Renal cortical epithelial cell (primary cell): ENCODE measurements around the gene ESYT3. TPM values are rescaled to one million over a fixed set of nuclear protein-coding genes. Genes with fewer than 3 reads are reported as not detected.
"Not testable (repeated sequence)": the region's sequence is repeated elsewhere in the genome, so short reads cannot be mapped to it uniquely, and the experiment has no call there.

Experiments used
- DNase-seq: peaks from one replicate; pipeline ENCODE4 v3.0.0-alpha.2; 2011; ENCODE audit warnings: low read depth
- total RNA-seq: library from RNA; depleted of rRNA; stranded (reverse); fragments of >200 nt; gene quantifications from 2 replicates; pipeline ENCODE4 v1.2.3, GENCODE V29; 2014

Gene ESYT3
- total RNA-seq, 1 donor from 2014 or later, result 2.3 TPM

- DNase-seq, result peak; percentile 33
These were observed 21.4 kb upstream of the ESYT3 start for GRCh38 chr3:138412821-138413551.

- not testable (repeated sequence) for DNase-seq
These were observed 18.2 kb upstream of the ESYT3 start for GRCh38 chr3:138416236-138416635.

- peak; percentile 69 for DNase-seq
These were observed 16.8 kb upstream of the ESYT3 start for GRCh38 chr3:138417559-138417982.

- no peak for DNase-seq
These were observed 15.7 kb upstream of the ESYT3 start for GRCh38 chr3:138418601-138419206.

- DNase-seq, result no peak
These were observed 11.1 kb upstream of the ESYT3 start for GRCh38 chr3:138423316-138423715.

- no peak for DNase-seq
These were observed 10.1 kb upstream of the ESYT3 start for GRCh38 chr3:138424323-138424722.

- peak; percentile 26 for DNase-seq
These were observed 8.2 kb upstream of the ESYT3 start for GRCh38 chr3:138426211-138426610.

GRCh38 chr3:138426754-138427153 is 7.7 kb upstream of the ESYT3 start:
- not testable (repeated sequence) for DNase-seq

- no peak for DNase-seq
These were observed 4.8 kb upstream of the ESYT3 start for GRCh38 chr3:138429665-138430064.

- DNase-seq, result no peak
These were observed 1.7 kb upstream of the ESYT3 start for GRCh38 chr3:138432576-138433240.

- no peak for DNase-seq
These were observed 532 bp upstream of the ESYT3 start for GRCh38 chr3:138433892-138434275.

GRCh38 chr3:138434875-138435772 is 708 bp downstream of the ESYT3 start:
- no peak for DNase-seq

- no peak for DNase-seq
These were observed 1.4 kb downstream of the ESYT3 start for GRCh38 chr3:138435840-138436239.

GRCh38 chr3:138437281-138437680 is 2.9 kb downstream of the ESYT3 start:
- no peak for DNase-seq

- DNase-seq, result no peak
These were observed 4.5 kb downstream of the ESYT3 start for GRCh38 chr3:138438896-138439295.

- DNase-seq, result no peak
These were observed 5.2 kb downstream of the ESYT3 start for GRCh38 chr3:138439646-138440045.

- peak; percentile 39 for DNase-seq
These were observed 5.7 kb downstream of the ESYT3 start for GRCh38 chr3:138440121-138440521.

GRCh38 chr3:138440596-138440995 is 6.2 kb downstream of the ESYT3 start:
- DNase-seq, result no peak

- DNase-seq, result no peak
These were observed 6.8 kb downstream of the ESYT3 start for GRCh38 chr3:138441256-138441655.

- DNase-seq, result peak; percentile 42
These were observed 7.3 kb downstream of the ESYT3 start for GRCh38 chr3:138441742-138442141.

GRCh38 chr3:138442433-138442832 is 8.0 kb downstream of the ESYT3 start:
- DNase-seq, result peak; percentile 43

- no peak for DNase-seq
These were observed 8.7 kb downstream of the ESYT3 start for GRCh38 chr3:138443091-138443490.
